ENCODE data around the gene MAML2.

GRCh38 chr11:96326959-96327358 lies 16.0 kb downstream of the MAML2 start:
- no peak for TF ChIP-seq ATF3 (IDR thresholded peaks at IDR 0.05)
- TF ChIP-seq CTCF (IDR thresholded peaks at IDR 0.05; ENCODE audit: low read depth, low read length, missing input control) = no peak
- TF ChIP-seq RAD21 (IDR thresholded peaks at IDR 0.05) = no peak
- no peak for TF ChIP-seq MAX (IDR thresholded peaks at IDR 0.05)
- TF ChIP-seq TAF1 (conservative IDR thresholded peaks at IDR 0.05) = no peak
- no peak for TF ChIP-seq EGR1 (IDR thresholded peaks at IDR 0.05; ENCODE audit: low read depth in 2 of 2)
- no peak for TF ChIP-seq REST (IDR thresholded peaks at IDR 0.05)
- TF ChIP-seq JUND (IDR thresholded peaks at IDR 0.05) = no peak
- no peak for TF ChIP-seq FOXA2 (IDR thresholded peaks at IDR 0.05)

Data from liver (tissue), 3 donors.